ENCODE data around the gene GBF1.
A peak's percentile ranks its signal among the peaks of the same experiment; 100 is the strongest.

The GBF1 gene

DNA sequence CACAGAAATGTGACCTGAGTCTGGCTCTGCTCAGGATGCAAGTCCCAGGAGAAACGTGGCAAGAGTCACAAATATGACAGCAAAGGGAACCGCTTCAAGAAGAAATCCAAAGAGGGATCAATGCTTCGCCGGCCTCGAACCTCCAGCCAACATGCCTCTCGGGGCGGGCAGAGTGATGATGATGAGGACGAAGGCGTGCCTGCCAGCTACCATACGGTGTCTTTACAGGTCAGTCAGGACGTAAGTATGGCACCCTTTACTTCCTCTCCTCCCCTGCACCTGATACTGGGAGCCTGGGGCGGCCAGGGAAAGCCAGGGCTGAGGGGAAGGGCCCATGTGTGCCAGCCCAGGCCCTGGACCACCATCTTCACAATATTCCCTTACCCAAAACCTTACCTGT lies 131.6 kb downstream of the GBF1 start:
- H3K4me3 ChIP-seq (ENCODE audit: low read depth, low read length), result no peak overlapping the region
- no peak for DNase-seq (ENCODE audit: low read depth)

- DNase-seq (ENCODE audit: low read depth), result no peak
- H3K4me3 ChIP-seq (ENCODE audit: low read depth, low read length), result no peak overlapping the region
Measured at GRCh38 chr10:102379383-102379782, 134.1 kb downstream of the GBF1 start.

- no peak overlapping the region for H3K4me3 ChIP-seq (ENCODE audit: low read depth, low read length)
- DNase-seq (ENCODE audit: low read depth), result no peak
Measured at GRCh38 chr10:102381983-102382382, 136.7 kb downstream of the GBF1 start.

DNA sequence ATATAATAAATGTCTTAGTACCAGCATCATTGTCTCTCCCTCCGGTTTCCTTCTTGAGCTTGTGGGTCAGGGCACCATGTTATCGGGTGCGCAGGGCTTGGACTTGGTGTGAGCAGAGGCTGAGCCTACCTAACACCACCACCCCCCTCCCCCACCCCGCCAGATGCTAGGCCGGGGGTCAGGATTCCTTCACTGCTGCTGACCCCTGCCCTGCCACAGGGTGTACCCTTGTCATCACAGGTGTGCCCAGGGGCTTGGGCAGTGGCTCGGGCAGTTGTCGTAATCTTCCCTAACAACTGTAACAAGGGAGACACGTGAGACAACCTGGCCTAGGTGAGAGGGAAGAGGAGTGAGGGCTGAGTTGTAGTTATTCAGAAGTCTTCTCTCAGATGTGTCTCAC lies 137.5 kb downstream of the GBF1 start:
- no peak for DNase-seq (ENCODE audit: low read depth)
- no peak overlapping the region for H3K4me3 ChIP-seq (ENCODE audit: low read depth, low read length)

- no peak for DNase-seq (ENCODE audit: low read depth)
- no peak overlapping the region for H3K4me3 ChIP-seq (ENCODE audit: low read depth, low read length)
Measured at GRCh38 chr10:102384053-102384452, 138.7 kb downstream of the GBF1 start.

GRCh38 chr10:102384606-102385429 lies 139.5 kb downstream of the GBF1 start:
- peak; percentile 26 for DNase-seq (ENCODE audit: low read depth)
- no peak overlapping the region for H3K4me3 ChIP-seq (ENCODE audit: low read depth, low read length)

GRCh38 chr10:102389894-102390293 lies 144.6 kb downstream of the GBF1 start:
- DNase-seq (ENCODE audit: low read depth), result no peak

GRCh38 chr10:102392306-102392705 lies 147.0 kb downstream of the GBF1 start:
- no peak overlapping the region for H3K4me3 ChIP-seq (ENCODE audit: low read depth, low read length)
- no peak for DNase-seq (ENCODE audit: low read depth)

More at GRCh38 chr10:102389894-102390293, 144.6 kb downstream of the GBF1 start:
- no peak overlapping the region for H3K4me3 ChIP-seq (ENCODE audit: low read depth, low read length)

DNA sequence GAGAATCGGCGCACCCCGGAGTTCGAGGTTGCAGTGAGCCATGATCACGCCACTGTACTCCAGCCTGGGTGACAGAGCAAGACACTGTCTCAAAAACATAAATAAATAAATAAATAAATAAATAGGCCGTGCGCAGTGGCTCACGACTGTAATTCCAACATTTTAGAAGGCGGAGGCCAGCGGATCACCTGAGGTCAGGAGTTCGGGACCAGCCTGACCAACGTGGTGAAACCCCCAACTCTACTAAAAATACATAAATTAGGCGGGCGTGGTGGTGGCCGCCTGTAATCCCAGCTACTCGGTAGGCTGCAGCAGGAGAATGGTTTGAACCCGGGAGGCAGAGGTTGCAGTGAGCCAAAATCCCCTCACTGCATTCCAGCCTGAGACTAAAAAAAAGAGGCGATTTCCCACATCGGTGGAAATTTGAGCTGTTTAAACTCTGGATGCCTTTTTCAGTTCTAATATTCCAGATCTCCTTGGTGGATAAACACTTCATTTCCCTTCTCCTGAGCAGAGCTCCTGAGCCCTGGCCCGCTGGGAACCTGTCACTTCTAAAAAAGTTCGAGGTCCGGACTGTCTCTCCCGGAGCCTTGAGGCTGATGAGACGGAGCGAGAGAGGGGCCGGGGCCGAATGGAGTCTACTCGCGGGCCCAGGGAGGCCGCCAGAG lies 148.2 kb downstream of the GBF1 start:
- no peak for DNase-seq (ENCODE audit: low read depth)
- peak overlapping the region; percentile 54 for H3K4me3 ChIP-seq (ENCODE audit: low read depth, low read length)

DNA sequence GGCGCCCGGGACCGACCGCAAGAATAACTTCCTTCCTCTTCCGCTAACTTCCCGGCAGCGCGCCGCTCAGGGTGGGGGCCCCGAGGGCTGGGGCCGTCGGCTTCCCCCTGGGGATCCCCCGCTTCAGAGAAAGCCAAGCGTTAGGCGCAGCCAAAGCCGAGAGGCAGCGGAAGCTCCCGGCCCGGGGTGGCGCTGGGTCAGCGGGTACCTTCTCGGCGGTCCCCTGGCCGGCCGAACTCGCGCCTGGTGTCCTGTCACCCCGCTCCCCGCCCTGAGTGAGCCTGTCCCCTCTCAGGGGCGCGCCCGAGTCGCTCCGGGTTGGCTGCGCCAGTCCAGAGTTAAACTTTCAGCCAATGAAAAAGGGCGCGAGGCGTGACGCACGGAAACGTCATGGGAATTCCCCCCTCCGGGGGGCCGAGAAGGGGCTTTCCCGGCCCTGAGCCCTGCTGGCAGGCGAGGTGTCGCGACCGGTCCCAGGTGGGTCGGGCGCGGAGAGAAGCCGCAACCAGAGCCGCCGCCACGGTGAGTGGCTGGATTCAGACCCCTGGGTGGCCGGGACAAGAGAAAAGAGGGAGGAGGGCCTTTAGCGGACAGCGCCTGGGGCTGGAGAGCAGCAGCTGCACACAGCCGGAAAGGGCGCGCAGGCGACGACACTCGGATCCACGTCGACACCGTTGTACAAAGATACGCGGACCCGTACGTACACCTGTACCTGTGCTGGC lies 148.9 kb downstream of the GBF1 start:
- DNase-seq (ENCODE audit: low read depth), result peak; percentile 73
- peak overlapping the region; percentile 54 for H3K4me3 ChIP-seq (ENCODE audit: low read depth, low read length)

DNA sequence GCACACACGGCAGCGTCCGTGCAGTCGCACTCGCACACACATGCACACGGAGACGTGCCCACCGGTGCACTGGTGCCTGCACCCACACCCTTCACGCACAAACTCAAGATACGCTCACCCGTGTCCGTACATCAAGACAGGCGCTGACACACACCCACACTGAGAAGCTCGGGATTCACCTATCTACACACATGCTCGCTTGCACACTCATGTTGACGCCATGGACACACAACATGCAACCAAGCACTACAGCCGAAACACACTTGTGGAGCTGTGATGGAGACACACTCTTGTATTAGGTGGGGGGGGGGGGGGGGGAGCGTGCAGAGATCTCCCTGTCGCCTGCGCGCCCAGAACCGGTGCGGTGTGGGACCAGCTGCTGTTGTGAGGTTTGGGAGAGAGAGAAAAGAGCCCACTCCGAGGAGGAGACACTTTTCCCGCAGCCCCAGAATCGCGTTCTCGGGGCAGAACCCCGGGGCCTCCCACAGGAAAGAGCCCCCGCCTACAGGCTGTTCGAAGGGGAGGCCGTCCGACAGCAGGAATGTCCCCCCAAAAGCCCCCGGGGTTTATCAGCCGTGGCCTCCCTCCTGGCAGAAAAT lies 149.6 kb downstream of the GBF1 start:
- peak overlapping the region; percentile 54 for H3K4me3 ChIP-seq (ENCODE audit: low read depth, low read length)
- no peak for DNase-seq (ENCODE audit: low read depth)

DNA sequence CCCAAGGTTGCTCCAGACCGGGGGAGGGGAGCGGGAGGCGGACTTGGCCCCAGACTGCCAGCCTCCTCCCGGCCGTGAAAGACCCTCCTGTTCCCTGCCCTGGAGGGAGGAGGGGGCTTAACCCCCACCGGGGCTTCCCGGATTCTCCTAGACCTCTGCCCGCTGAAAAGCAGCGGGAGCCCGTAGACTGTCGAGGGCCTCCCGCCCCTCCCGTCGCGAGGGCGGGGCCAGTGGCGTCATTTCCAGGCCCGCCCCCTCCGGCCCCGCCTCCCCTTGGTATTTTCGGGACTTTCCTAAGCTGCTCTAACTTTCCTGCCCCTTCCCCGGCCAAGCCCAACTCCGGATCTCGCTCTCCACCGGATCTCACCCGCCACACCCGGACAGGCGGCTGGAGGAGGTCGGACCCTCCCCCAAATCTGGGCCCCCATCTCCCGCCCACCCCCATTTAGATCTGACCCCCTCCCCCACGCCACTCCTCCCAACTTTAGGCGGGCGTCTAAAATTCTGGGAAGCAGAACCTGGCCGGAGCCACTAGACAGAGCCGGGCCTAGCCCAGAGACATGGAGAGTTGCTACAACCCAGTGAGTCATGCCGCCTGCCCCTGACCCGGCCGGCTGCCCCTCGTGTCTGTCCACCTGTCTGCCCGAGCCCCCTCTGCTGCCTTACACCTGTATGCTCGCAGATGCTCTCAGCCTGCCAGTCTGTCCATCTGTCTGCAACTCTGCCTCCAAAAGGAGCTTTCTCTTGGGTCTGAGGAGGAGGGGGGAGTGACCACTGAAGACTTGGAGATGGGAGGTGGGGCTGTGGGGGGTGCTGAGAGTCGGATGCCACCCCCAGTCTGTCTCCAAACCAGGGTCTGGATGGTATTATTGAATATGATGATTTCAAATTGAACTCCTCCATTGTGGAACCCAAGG lies 150.3 kb downstream of the GBF1 start, which contains the start of gene NFKB2:
Gene NFKB2, plus strand, starts transcription at position 306 of the 917 bp plus-strand sequence. Its CDS starts 255 bp downstream, at position 561.
- no peak for DNase-seq (ENCODE audit: low read depth)
- H3K4me3 ChIP-seq (ENCODE audit: low read depth, low read length), result peak within 1 kb of the TSS; percentile 54

GRCh38 chr10:102396317-102396650 lies 151.0 kb downstream of the GBF1 start:
- no peak for DNase-seq (ENCODE audit: low read depth)
- peak overlapping the region; percentile 54 for H3K4me3 ChIP-seq (ENCODE audit: low read depth, low read length)

GRCh38 chr10:102396730-102397151 lies 151.4 kb downstream of the GBF1 start:
- H3K4me3 ChIP-seq (ENCODE audit: low read depth, low read length), result peak overlapping the region; percentile 54
- no peak for DNase-seq (ENCODE audit: low read depth)

DNA sequence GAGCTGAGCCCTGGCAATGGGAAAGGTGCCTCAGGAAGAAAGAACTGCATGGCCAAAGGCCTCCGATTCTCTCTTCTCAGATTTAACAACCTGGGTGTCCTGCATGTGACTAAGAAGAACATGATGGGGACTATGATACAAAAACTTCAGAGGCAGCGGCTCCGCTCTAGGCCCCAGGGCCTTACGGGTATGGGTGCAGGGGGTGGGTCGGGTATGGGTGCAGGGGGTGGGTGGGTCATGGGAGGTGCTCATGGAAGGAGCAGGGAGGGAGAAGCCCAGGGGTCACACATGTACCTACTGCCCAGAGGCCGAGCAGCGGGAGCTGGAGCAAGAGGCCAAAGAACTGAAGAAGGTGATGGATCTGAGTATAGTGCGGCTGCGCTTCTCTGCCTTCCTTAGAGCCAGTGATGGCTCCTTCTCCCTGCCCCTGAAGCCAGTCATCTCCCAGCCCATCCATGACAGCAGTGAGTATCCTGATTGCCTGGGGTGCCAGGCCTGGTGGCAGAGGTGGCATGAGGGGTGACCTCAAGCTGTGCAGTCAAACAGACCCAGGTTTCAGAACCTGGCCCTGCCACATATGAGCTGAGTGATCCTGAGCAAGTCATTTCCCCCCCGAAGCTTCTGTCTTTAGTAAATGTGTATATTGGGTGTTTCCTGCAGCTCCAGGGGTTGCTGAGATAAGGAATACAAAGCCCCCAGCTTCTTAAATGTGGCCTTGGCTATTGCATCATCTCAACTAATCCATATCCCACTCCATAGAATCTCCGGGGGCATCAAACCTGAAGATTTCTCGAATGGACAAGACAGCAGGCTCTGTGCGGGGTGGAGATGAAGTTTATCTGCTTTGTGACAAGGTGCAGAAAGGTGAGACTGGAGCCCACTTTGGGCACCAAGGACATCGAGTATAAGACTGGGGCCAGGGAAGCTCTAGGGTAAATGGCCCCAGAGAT lies 152.2 kb downstream of the GBF1 start:
- no peak overlapping the region for H3K4me3 ChIP-seq (ENCODE audit: low read depth, low read length)

DNA sequence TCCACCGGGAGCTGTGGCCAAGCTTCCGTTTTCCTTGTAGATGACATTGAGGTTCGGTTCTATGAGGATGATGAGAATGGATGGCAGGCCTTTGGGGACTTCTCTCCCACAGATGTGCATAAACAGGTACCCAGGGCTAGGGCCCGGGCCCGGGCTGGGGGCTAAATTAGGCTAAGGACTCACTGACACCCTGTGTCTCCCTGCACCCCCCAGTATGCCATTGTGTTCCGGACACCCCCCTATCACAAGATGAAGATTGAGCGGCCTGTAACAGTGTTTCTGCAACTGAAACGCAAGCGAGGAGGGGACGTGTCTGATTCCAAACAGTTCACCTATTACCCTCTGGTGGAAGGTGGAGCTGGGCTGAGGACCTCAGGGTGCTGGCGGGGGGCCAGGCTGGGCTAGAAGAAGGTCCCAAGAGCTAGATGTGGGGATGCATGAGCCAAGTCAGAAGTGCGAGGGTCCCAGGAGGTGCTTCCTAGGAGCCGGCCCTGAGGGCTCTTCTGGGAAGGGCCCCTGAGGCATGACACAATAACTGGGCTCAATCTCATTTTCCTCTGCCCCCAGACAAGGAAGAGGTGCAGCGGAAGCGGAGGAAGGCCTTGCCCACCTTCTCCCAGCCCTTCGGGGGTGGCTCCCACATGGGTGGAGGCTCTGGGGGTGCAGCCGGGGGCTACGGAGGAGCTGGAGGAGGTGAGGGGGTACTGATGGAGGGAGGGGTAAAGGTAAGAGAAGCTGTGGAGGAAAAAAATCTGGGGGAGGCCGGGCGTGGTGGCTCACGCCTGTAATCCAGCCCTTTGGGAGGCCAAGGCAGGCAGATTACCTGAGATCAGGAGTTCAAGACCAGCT lies 153.1 kb downstream of the GBF1 start:
- DNase-seq (ENCODE audit: low read depth), result no peak
- no peak overlapping the region for H3K4me3 ChIP-seq (ENCODE audit: low read depth, low read length)

More for the DNA sequence above, 152.2 kb downstream of the GBF1 start:
- no peak for DNase-seq (ENCODE audit: low read depth)
